GM19395 (cell line): ENCODE data around the gene ATG4B.

ENCODE experiments used
- ATAC-seq: cut with Tn5 transposase; IDR thresholded peaks from one replicate; pipeline ENCODE4 v1.9.1; 2021; ENCODE audit warnings: mild to moderate bottlenecking, moderate library complexity; ENCODE audit not compliant: unreplicated experiment

ATG4B gene

DNA sequence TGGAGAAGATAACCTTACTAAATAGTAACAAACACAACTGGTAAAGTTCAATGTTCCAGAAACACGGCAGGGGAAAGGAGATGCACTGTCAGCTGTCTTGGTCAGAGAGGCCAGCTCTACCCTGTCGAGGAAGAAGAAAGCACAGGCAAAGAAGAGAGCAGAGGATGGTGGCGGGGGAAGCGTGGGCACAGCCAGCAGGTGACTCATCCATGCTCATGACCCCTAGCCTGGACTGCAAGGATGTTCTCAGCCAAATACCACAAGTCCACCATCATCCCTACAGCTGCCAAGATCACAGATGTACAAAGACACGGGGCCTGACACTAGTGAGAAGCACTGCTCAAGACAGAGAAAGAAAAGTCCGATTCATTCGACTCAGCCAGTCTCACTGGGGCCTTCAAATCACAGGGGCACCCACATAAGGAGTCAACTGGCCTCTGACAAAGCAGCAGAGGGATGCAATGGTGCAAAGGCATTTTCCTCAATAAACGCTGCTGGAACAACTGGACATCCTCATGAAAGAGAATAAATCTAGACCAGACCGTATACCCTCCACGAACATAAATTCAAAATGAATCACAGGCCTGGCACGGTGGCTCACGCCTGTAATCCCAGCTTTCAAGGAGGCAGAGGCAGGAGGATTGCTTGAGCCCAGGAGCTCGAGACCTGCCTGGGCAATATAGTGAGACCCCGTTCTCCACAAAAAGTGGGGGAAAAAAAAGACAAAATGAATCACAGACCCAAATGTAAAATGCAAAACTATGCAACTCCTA lies 43.5 kb downstream of the ATG4B start:
- ATAC-seq: no peak

- ATAC-seq: peak; percentile 23
These were observed 48.8 kb downstream of the ATG4B start for GRCh38 chr2:241686324-241686649.

GRCh38 chr2:241686650-241687425 lies 49.3 kb downstream of the ATG4B start, which contains the start of gene DTYMK:
DTYMK (minus strand) TSS chr2:241686815; CDS start chr2:241686783, 32 bp downstream.
- ATAC-seq: peak; percentile 93

DNA sequence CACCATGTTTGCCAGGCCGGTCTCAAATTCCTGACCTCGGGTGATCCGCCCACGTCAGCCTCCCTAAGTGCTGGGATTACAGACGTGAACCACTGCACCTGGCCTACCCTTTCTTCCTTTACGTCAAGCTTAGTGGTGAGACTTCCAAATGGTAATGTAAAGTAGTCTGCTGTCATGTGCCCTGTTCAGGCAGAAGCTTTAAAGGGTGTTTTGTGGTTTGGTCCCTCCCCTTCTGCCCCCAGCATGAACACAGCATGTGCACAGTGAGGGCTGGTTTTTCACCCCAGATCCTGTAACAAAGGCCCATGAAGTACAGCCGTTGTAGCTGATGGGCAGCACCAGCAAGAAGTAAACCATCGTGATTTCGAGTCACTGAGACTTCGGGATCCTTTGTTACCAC lies 51.8 kb downstream of the ATG4B start:
- no peak for ATAC-seq

DNA sequence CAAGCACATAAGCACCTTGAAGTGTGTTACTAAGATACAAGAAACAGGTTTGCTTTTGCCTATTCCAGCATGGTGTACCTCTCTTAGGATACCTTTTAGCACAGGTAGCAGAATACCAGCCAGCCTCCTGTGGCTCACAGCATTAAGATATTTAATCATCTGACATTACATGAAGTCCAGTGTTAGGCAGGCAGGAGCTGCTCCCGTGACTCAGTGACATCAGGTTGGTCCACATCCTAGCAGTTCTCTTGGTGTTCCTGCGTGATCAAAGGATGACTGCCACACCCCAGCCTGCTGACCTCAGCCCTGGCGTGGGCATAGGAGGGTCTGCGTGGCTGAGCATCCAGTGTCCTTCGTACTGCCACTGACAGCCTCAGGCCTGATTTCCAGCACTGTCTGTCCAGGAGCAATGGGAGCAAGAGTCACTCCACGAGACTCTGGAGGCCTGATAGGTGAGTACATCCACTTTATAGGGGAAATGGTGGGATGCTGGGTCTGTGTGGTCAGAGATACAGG lies 52.8 kb downstream of the ATG4B start:
- ATAC-seq: no peak

DNA sequence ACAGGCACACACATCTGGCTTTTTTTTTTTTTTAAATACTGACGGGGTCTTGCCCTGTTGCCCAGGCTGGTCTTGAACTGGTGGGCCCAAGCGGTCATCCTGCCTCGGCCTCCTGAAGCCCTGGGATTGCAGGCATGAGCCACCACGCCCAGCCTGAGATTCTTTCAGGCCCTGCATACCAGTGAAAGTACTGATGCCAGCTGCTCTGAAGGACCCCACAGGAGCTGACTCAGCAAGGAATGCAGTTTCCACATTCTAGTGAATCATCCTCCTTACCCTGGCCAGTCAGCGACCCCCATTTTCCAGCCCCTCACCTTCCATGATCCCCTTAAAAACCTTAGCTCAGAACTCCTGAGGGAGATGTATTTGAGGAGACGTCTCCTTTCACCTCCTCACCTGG lies 55.0 kb downstream of the ATG4B start:
- ATAC-seq: no peak

DNA sequence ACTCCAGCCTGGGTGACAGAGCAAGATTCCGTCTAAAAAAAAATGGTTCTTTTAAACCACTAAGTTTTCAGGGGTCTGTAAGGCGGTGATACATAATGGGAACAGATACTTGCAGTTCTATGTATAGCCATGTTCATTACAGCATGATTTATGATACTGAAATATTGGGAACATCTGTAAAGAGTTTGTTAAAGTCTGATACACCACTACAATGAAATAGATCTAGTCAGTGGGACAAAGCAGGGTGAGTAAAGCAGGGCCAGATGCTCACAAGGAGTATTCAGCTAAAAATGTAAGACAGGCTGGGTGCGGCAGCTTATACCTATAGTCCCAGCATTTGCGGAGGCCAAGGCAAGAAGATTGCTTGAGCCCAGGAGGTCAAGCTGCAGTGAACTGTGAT lies 58.2 kb downstream of the ATG4B start:
- ATAC-seq: no peak

- ATAC-seq: no peak
These were observed 63.6 kb downstream of the ATG4B start for GRCh38 chr2:241701149-241701398.

GRCh38 chr2:241701399-241702154 lies 64.1 kb downstream of the ATG4B start, which contains the start of gene ING5:
ING5 (plus strand) TSS chr2:241702039; CDS start chr2:241702066, 27 bp downstream.
- ATAC-seq: peak; percentile 63

- ATAC-seq: peak; percentile 71
These were observed 64.9 kb downstream of the ATG4B start for GRCh38 chr2:241702155-241703031.

GRCh38 chr2:241703032-241703604 lies 65.6 kb downstream of the ATG4B start:
- no peak for ATAC-seq

DNA sequence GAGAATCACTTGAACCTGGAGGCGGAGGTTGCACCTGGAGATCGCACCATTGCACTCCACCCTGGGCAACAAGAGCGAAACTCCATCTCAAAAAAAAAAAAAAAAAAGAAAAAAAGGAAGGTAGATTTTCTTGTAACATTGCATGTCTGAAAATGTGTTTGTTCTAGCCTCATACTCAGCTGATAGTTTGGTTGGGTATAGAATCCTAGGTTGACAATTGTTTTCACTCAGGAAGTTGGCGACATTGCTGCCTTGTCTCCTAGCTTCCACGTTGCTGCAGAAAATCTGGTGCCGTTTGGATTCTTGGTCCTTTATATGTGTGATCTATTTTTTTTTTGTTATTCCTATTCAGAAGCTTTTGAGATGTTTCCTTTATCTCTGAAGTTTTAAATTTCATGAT lies 69.0 kb downstream of the ATG4B start:
- ATAC-seq: no peak

- no peak for ATAC-seq
These were observed 71.4 kb downstream of the ATG4B start for GRCh38 chr2:241708879-241709278.

DNA sequence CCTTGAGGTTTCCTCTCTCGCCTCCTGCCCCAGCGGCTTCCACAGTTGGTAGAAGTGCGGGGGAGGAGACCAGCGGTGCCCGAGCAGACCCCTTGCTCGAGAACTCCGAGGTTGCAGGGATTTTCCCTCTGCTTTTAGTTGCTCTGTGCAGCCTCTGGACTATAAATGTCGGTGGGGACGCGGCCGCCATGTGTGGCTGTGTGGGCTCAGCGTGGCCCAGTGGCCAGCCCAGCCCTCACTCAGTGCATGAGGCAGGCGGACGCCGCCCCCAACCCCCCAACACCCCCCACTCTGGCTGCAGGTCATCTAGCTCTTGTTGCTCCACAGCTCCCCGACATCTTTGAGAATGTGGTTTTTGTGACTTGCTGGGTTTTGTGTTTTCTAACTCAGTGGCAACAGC lies 81.6 kb downstream of the ATG4B start:
- ATAC-seq: no peak

DNA sequence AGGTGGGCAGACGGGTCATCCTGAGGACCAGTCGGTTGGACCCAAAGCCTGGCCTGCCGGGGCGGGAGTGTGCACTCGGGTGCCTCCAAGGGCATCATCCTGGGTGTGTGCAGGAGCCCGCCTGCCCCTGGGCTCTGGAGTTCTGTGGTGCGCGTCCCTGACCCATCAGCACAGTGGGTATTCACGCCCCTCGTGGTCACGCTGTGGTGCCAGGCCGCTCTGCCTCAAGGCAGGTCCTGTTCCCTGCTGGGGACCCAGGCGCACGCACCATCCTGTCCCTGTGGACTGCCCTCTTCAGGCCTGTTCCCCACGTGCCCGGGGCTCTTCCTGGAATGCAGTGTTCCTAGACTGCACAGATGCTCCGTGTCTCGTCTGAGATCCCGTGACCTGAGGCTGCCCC lies 82.6 kb downstream of the ATG4B start:
- ATAC-seq: no peak

- no peak for ATAC-seq
These were observed 83.1 kb downstream of the ATG4B start for GRCh38 chr2:241720560-241720959.

- no peak for ATAC-seq
These were observed 84.4 kb downstream of the ATG4B start for GRCh38 chr2:241721852-241722251.

DNA sequence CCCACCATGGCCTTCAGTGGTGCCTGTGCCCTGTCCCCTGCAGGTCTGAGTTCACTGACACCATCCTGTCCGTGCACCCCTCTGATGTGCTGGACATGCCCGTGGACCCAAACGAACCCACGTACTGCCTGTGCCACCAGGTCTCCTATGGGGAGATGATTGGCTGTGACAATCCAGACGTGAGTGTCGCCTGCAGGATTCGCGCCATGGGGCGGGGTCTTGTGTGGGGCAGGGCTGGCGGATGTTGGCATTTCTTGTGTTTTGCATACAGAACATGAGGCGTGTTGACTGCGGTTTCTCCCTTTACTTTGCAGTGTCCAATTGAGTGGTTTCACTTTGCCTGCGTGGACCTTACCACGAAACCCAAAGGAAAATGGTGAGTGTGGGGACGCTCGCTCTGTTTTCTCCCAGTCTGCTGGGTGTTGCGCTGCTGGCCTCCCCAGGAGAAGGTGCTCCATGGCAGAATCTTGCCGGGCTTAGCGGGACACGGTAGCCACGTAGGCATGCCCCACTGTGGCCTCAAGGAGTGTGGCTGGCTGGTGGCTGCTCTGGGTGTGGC lies 85.5 kb downstream of the ATG4B start:
- no peak for ATAC-seq
